ENCODE data around the gene HENMT1.
"Not testable (repeated sequence)": the region's sequence is repeated elsewhere in the genome, so short reads cannot be mapped to it uniquely, and the experiment has no call there.

HENMT1 gene

GRCh38 chr1:108645564-108646184 lies 15.2 kb downstream of the HENMT1 start:
- ChIA-PET CTCF (interaction anchor here (1.0 to 5.3 kb wide), 3 partner anchors 17 to 135 kb away, joined by 3 to 55 read pairs (median 25); partner anchors contain the start of gene EEIG2), POLR2A (no interaction called here)
- no peak for DNase-seq (ENCODE audit: extremely low spot score)
- TF ChIP-seq, protein P1, sequence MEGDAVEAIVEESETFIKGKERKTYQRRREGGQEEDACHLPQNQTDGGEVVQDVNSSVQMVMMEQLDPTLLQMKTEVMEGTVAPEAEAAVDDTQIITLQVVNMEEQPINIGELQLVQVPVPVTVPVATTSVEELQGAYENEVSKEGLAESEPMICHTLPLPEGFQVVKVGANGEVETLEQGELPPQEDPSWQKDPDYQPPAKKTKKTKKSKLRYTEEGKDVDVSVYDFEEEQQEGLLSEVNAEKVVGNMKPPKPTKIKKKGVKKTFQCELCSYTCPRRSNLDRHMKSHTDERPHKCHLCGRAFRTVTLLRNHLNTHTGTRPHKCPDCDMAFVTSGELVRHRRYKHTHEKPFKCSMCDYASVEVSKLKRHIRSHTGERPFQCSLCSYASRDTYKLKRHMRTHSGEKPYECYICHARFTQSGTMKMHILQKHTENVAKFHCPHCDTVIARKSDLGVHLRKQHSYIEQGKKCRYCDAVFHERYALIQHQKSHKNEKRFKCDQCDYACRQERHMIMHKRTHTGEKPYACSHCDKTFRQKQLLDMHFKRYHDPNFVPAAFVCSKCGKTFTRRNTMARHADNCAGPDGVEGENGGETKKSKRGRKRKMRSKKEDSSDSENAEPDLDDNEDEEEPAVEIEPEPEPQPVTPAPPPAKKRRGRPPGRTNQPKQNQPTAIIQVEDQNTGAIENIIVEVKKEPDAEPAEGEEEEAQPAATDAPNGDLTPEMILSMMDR (IDR thresholded peaks at IDR 0.05; ENCODE audit: control extremely low read depth, extremely low read depth, low read depth, missing control alignments): no peak

DNA sequence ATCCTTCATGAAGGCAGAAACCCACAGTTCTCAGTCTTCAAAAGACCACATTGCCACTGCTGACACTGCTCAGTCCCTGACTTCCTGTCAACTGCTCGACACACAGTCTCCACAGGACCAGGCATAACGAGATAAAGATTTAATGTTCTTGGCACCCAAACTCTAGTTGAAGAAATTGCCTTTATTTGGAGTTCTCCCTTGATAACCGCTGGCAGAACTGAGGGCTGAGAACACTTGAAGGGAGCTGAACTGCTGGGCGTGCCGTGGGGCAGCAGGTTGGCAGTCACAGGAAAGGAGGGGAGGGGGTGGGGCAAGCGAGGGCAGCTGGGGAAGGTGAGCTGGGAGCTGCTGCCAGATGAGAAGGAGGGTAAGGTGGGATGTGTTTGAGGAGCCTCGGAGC lies 15.9 kb downstream of the HENMT1 start:
- ChIA-PET CTCF (interaction anchor here (0.9 to 5.3 kb wide), 10 partner anchors 12 to 430 kb away, joined by 3 to 55 read pairs (median 6); partner anchors contain the start of gene EEIG2), POLR2A (no interaction called here)
- TF ChIP-seq, protein P1 (IDR thresholded peaks at IDR 0.05; ENCODE audit: control extremely low read depth, extremely low read depth, low read depth, missing control alignments): no peak
- no peak for DNase-seq (ENCODE audit: extremely low spot score)

DNA sequence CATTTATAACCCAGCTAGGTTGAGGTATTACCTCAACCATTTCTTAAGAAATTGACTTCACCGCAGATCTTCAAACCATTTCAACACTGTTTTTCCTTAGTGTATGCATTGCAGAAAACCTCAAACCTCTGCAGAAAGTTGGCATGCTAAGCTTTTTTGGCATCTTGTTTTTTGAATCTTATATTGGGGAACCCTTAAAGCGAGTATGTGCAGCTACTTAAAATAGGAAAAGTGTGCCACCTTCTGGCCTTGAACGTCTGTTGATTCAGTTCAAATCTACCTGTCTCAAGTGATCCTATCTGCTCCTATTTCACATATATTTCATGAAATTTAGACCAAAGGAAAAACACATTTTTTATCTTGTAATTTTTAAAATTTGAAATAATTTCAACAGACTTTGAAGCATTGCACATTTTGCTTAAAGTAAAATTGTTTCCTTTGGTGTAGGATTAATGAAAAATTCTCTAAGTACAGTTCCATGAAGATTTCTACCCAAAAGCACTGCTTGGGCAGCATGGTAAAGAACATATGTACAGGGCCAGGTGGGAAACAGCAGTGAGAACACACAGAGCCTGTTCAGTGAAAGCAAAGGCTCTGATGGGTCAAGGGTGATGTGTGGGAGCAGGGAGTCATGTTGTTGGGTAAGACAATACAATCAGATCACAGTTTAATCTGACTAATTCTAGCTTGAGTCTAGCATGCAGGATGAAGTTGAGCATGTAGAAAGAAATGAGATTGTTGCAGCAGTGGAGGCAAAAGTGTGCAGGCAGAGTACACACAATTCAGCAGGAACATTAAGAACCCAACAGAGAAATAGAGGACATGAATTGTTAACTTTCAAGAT lies 17.2 kb downstream of the HENMT1 start:
- POLR2A ChIA-PET: no interaction called here
- peak; percentile 55 for DNase-seq (ENCODE audit: extremely low spot score)
- TF ChIP-seq, protein P1 (IDR thresholded peaks at IDR 0.05; ENCODE audit: control extremely low read depth, extremely low read depth, low read depth, missing control alignments): peak; percentile 57
- CTCF ChIA-PET: interaction anchor here (0.8 to 5.3 kb wide), 23 partner anchors 8 to 861 kb away, joined by 3 to 55 read pairs (median 5); partner anchors contain the start of genes EEIG2 and HENMT1

- CTCF ChIA-PET: interaction anchor here (1.1 to 1.3 kb wide), 3 partner anchors 21 to 80 kb away, joined by 3 to 4 read pairs (median 3); no protein-coding TSS in a partner anchor
- POLR2A ChIA-PET; DNase-seq (ENCODE audit: extremely low spot score): not testable (repeated sequence)
These were observed 20.0 kb downstream of the HENMT1 start for GRCh38 chr1:108640863-108641262.

DNA sequence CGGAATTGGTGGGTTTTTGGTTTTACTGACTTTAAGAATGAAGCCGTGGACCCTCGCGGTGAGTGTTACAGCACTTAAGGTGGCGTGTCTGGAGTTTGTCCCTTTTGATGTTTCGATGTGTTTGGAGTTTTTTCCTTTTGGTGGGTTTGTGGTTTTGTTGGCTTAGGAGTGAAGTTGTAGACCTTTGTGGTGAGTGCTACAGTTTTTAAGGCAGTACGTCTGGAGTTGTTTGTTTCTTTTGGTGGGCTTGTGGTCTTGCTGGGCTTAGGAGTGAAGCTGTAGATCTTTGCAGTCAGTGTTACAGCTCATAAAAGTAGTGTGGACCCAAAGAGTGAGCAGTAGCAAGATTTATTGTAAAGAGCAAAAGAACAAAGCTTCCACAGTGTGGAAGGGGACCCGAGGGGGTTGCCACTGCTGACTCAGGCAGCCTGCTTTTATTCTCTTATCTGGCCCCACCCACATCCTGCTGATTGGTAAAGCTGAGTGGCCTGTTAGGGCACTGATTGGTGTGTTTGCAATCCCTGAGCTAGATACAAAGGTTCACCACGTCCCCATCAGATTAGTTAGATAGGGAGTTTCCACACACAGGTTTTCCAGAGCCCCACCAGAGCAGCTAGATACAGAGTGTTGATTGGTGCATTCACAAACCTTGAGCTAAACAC lies 20.9 kb downstream of the HENMT1 start:
- TF ChIP-seq, protein P1 (IDR thresholded peaks at IDR 0.05; ENCODE audit: control extremely low read depth, extremely low read depth, low read depth, missing control alignments): no peak
- no peak for DNase-seq (ENCODE audit: extremely low spot score)
- ChIA-PET CTCF (interaction anchor here (1.2 to 1.3 kb wide), 2 partner anchors 78 to 79 kb away, joined by 3 to 4 read pairs; no protein-coding TSS in a partner anchor), POLR2A (no interaction called here)

DNA sequence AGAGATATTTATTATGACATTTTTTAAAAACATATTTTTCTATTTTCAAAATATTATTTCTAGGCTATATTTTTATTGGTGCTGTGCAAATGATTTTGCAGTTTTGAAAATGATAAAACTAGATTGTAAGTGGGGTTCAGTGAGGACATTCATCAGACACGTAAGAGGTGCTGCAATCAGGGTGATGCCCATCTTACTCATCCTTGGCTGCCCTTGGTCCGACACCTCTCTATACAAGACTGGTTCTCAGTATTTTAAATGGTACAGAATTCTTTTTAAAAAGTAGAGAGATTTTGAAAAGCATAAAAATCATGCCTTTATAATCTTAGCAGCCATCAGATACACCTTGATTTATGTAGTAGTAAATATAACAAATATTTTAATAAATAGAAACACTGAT lies 24.0 kb downstream of the HENMT1 start:
- ChIA-PET POLR2A (no interaction called here), CTCF (interaction anchor here (0.9 to 1.0 kb wide), 2 partner anchors 10 to 23 kb away, joined by 3 read pairs; no protein-coding TSS in a partner anchor)
- TF ChIP-seq, protein P1 (IDR thresholded peaks at IDR 0.05; ENCODE audit: control extremely low read depth, extremely low read depth, low read depth, missing control alignments): no peak
- no peak for DNase-seq (ENCODE audit: extremely low spot score)
